HepG2 (cell line): ENCODE results near the gene RITA1. TPM values are rescaled to one million over a fixed set of nuclear protein-coding genes. Genes with fewer than 3 reads are reported as not detected.

ENCODE experiments used
- BRD4 ChIP-seq: sonication (generic); formaldehyde crosslinking; IDR thresholded peaks from 2 replicates; pipeline ENCODE4 v1.4.0; 2020; ENCODE audit warnings: missing genetic modification reagents
- ELF1 ChIP-seq: sonication (generic); formaldehyde crosslinking; IDR thresholded peaks from 2 replicates; pipeline ENCODE4 v1.4.0; 2020; ENCODE audit warnings: missing genetic modification reagents
- GABPB1 ChIP-seq: IDR thresholded peaks from 2 replicates; pipeline ENCODE4 v1.6.1; 2016; ENCODE audit warnings: mild to moderate bottlenecking, missing genetic modification reagents, moderate library complexity, missing compliant biosample characterization
- GATAD2A ChIP-seq: IDR thresholded peaks from 2 replicates; pipeline ENCODE4 v1.6.1; 2016
- IKZF1 ChIP-seq: fragments of 450-650 bp; IDR thresholded peaks from 2 replicates; pipeline ENCODE4 v1.7.1; 2016
- KLF15 ChIP-seq: sonication (generic); formaldehyde crosslinking; IDR thresholded peaks from 2 replicates; pipeline ENCODE4 v1.8.1; 2023; ENCODE audit warnings: borderline replicate concordance, mild to moderate bottlenecking, inconsistent platforms, missing genetic modification reagents, mixed read lengths
- NFE2L1 ChIP-seq: sonication (generic); formaldehyde crosslinking; IDR thresholded peaks from 2 replicates; pipeline ENCODE4 v1.4.0; 2020; ENCODE audit warnings: missing genetic modification reagents, mild to moderate bottlenecking, borderline replicate concordance
- SIN3B ChIP-seq: fragments of 150-350 bp; IDR thresholded peaks from 2 replicates; pipeline ENCODE4 v1.6.1; 2014; ENCODE audit warnings: low read length
- SP140L ChIP-seq: sonication (generic); formaldehyde crosslinking; IDR thresholded peaks from 2 replicates; pipeline ENCODE4 v1.4.0; 2020; ENCODE audit warnings: missing genetic modification reagents, borderline replicate concordance
- TFDP1 ChIP-seq: IDR thresholded peaks from 2 replicates; pipeline ENCODE4 v1.6.1; 2016; ENCODE audit warnings: missing compliant biosample characterization, missing genetic modification reagents, borderline replicate concordance
- ZBTB7A ChIP-seq: sonication (generic); formaldehyde crosslinking; IDR thresholded peaks from 2 replicates; pipeline ENCODE4 v1.8.0; 2022; ENCODE audit warnings: mild to moderate bottlenecking, missing genetic modification reagents
- ZMYM3 ChIP-seq: sonication (generic); formaldehyde crosslinking; IDR thresholded peaks from 2 replicates; pipeline ENCODE4 v1.5.1; 2020; ENCODE audit warnings: mild to moderate bottlenecking, missing genetic modification reagents
- ZNF768 ChIP-seq: sonication (generic); formaldehyde crosslinking; IDR thresholded peaks from 2 replicates; pipeline ENCODE4 v1.4.0; 2020; ENCODE audit warnings: missing genetic modification reagents
- ZNF782 ChIP-seq: sonication (generic); formaldehyde crosslinking; IDR thresholded peaks from 2 replicates; pipeline ENCODE4 v1.4.0; 2020; ENCODE audit warnings: missing genetic modification reagents, mild to moderate bottlenecking, borderline replicate concordance
- polyA plus RNA-seq, 8 experiments: library from polyadenylated mRNA; depleted of rRNA in 3 of 8; stranded (reverse) in 7 of 8; unstranded in 1 of 8; fragments of >200 nt; fragmentation: Illumina TruSeq in 4 of 8; extraction: Trizol in 4 of 8; gene quantifications; 2 replicates each; pipeline versions ENCODE4 v1.2.1 to v1.2.3, GENCODE V29; 2011 to 2016; ENCODE audit warnings: low read depth in 4 of 8, missing spikeins in 1 of 8, mixed read lengths in 1 of 8; ENCODE audit not compliant: insufficient read depth in 1 of 8
- total RNA-seq, 5 experiments: library from RNA; depleted of rRNA; stranded (reverse); fragments of >200 nt; fragmentation: Illumina TruSeq; extraction: Trizol; gene quantifications; 2 replicates each; pipeline ENCODE4 v1.2.3, GENCODE V29; 2016; ENCODE audit warnings: low read depth in 1 of 5
- TF ChIP-seq, protein P1 (sequence below): sonication (generic); formaldehyde crosslinking; IDR thresholded peaks from 2 replicates; pipeline ENCODE4 v1.4.0; 2020; ENCODE audit warnings: missing genetic modification reagents
- TF ChIP-seq, protein P2 (sequence below): sonication (generic); formaldehyde crosslinking; IDR thresholded peaks from 2 replicates; pipeline ENCODE4 v1.5.1; 2020; ENCODE audit warnings: mild to moderate bottlenecking, missing genetic modification reagents
- TF ChIP-seq, protein P3 (sequence below): sonication (generic); formaldehyde crosslinking; IDR thresholded peaks from 2 replicates; pipeline ENCODE4 v1.4.0; 2020; ENCODE audit warnings: missing genetic modification reagents, borderline replicate concordance
- TF ChIP-seq, protein P4 (sequence below): sonication (generic); formaldehyde crosslinking; IDR thresholded peaks from 2 replicates; pipeline ENCODE4 v1.4.0; 2020; ENCODE audit warnings: mild to moderate bottlenecking, missing genetic modification reagents

RITA1 gene
- total and polyA plus RNA-seq, 2 of the 13 experiments (the other 11 are each of a cell fraction or from before 2014, with no cell fraction given), result 12.4 to 28.9 TPM

GRCh38 chr12:113186666-113187325 is 1.3 kb downstream of the RITA1 start (continued):
- TF ChIP-seq, protein P1, sequence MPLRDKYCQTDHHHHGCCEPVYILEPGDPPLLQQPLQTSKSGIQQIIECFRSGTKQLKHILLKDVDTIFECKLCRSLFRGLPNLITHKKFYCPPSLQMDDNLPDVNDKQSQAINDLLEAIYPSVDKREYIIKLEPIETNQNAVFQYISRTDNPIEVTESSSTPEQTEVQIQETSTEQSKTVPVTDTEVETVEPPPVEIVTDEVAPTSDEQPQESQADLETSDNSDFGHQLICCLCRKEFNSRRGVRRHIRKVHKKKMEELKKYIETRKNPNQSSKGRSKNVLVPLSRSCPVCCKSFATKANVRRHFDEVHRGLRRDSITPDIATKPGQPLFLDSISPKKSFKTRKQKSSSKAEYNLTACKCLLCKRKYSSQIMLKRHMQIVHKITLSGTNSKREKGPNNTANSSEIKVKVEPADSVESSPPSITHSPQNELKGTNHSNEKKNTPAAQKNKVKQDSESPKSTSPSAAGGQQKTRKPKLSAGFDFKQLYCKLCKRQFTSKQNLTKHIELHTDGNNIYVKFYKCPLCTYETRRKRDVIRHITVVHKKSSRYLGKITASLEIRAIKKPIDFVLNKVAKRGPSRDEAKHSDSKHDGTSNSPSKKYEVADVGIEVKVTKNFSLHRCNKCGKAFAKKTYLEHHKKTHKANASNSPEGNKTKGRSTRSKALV (CRISPR knock-in tag), result no peak
- TF ChIP-seq ZMYM3 (CRISPR knock-in tag) (peak; percentile 79), NFE2L1 (CRISPR knock-in tag) (no peak), ZNF768 (CRISPR knock-in tag) (peak; percentile 95), SP140L (CRISPR knock-in tag) (no peak), ZBTB7A (peak; percentile 82), GATAD2A (CRISPR knock-in tag) (peak; percentile 24; the same call in 1 of the 2 replicates), ZNF782 (0 out of 2 replicates have a peak, but pooled peaks have one; percentile 23), GABPB1 (CRISPR knock-in tag) (peak; percentile 27; the same call in 1 of the 2 replicates), SIN3B (no peak), IKZF1 (no peak), TFDP1 (CRISPR knock-in tag) (0 out of 2 replicates have a peak, but pooled peaks have one; percentile 16), BRD4 (no peak), KLF15 (CRISPR knock-in tag) (no peak), ELF1 (no peak)
- TF ChIP-seq, protein P2, sequence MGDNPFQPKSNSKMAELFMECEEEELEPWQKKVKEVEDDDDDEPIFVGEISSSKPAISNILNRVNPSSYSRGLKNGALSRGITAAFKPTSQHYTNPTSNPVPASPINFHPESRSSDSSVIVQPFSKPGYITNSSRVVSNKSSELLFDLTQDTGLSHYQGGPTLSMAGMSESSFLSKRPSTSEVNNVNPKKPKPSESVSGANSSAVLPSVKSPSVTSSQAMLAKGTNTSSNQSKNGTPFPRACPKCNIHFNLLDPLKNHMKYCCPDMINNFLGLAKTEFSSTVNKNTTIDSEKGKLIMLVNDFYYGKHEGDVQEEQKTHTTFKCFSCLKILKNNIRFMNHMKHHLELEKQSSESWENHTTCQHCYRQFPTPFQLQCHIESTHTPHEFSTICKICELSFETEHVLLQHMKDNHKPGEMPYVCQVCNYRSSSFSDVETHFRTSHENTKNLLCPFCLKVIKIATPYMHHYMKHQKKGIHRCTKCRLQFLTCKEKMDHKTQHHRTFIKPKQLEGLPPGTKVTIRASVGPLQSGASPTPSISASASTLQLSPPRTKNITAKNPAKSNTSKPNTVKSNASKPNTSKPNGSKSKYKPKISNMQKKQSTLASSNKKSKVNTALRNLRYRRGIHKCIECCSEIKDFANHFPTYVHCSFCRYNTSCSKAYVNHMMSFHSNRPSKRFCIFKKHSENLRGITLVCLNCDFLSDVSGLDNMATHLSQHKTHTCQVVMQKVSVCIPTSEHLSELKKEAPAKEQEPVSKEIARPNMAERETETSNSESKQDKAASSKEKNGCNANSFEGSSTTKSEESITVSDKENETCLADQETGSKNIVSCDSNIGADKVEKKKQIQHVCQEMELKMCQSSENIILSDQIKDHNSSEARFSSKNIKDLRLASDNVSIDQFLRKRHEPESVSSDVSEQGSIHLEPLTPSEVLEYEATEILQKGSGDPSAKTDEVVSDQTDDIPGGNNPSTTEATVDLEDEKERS (CRISPR knock-in tag), result 0 out of 2 replicates have a peak, but pooled peaks have one; percentile 45
- TF ChIP-seq, protein P3, sequence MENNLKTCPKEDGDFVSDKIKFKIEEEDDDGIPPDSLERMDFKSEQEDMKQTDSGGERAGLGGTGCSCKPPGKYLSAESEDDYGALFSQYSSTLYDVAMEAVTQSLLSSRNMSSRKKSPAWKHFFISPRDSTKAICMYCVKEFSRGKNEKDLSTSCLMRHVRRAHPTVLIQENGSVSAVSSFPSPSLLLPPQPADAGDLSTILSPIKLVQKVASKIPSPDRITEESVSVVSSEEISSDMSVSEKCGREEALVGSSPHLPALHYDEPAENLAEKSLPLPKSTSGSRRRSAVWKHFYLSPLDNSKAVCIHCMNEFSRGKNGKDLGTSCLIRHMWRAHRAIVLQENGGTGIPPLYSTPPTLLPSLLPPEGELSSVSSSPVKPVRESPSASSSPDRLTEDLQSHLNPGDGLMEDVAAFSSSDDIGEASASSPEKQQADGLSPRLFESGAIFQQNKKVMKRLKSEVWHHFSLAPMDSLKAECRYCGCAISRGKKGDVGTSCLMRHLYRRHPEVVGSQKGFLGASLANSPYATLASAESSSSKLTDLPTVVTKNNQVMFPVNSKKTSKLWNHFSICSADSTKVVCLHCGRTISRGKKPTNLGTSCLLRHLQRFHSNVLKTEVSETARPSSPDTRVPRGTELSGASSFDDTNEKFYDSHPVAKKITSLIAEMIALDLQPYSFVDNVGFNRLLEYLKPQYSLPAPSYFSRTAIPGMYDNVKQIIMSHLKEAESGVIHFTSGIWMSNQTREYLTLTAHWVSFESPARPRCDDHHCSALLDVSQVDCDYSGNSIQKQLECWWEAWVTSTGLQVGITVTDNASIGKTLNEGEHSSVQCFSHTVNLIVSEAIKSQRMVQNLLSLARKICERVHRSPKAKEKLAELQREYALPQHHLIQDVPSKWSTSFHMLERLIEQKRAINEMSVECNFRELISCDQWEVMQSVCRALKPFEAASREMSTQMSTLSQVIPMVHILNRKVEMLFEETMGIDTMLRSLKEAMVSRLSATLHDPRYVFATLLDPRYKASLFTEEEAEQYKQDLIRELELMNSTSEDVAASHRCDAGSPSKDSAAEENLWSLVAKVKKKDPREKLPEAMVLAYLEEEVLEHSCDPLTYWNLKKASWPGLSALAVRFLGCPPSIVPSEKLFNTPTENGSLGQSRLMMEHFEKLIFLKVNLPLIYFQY (CRISPR knock-in tag), result no peak
- TF ChIP-seq, protein P4, sequence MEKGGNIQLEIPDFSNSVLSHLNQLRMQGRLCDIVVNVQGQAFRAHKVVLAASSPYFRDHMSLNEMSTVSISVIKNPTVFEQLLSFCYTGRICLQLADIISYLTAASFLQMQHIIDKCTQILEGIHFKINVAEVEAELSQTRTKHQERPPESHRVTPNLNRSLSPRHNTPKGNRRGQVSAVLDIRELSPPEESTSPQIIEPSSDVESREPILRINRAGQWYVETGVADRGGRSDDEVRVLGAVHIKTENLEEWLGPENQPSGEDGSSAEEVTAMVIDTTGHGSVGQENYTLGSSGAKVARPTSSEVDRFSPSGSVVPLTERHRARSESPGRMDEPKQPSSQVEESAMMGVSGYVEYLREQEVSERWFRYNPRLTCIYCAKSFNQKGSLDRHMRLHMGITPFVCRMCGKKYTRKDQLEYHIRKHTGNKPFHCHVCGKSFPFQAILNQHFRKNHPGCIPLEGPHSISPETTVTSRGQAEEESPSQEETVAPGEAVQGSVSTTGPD, result no peak
